Measurements from ENCODE around the gene ACTC1. TPM values are rescaled to one million over a fixed set of nuclear protein-coding genes. Genes with fewer than 3 reads are reported as not detected.

The ACTC1 gene
- total RNA-seq, 1 donor from 2014 or later = 1,126 TPM

DNA sequence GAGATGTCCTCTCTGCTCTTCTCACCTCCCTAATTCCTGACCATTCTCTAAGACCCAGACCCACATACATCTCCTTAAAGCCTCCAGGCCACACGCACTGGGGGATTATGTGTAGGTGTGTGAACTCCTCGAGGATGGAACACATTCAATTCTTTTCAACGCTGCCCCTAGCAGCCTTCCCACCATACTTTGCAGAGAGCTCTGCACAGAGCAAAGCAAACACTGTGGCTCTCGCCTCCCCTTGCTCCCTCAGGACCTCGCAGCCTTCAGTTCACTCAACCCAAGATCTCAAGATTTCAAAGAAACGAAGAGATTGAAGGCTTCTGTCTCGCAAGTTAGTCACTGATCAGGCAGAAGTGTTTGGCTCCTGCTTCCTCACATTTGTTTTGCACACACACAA is 6.0 kb downstream of the ACTC1 start:
- H3K27me3 ChIP-seq (ENCODE audit: control insufficient read depth in 3 of 3, insufficient read depth in 3 of 3, low read length in 3 of 3) = no peaks in the 10 kb centered on the region
- H3K27ac ChIP-seq (ENCODE audit: low read depth, low read length) = no peak overlapping the region
- peaks cover 5 to 29% (median 8%) of the 10 kb centered on the region in 3 donors for H3K36me3 ChIP-seq (ENCODE audit: control insufficient read depth in 3 of 3, insufficient read depth in 3 of 3, low read length in 3 of 3)
- H3K9ac ChIP-seq (ENCODE audit: low read depth in 1 of 3, low read length in 3 of 3) = no peak overlapping the region
- peaks cover 7 to 23% (median 9%) of the 10 kb centered on the region in 3 donors for H3K4me1 ChIP-seq (ENCODE audit: control insufficient read depth in 3 of 3, insufficient read depth in 3 of 3, low read length in 3 of 3)
- no peak overlapping the region for H3K4me3 ChIP-seq (ENCODE audit: low read length in 3 of 3)
- H3K9me3 ChIP-seq (ENCODE audit: control insufficient read depth in 3 of 3, low read length in 3 of 3) = no peaks in the 10 kb centered on the region

DNA sequence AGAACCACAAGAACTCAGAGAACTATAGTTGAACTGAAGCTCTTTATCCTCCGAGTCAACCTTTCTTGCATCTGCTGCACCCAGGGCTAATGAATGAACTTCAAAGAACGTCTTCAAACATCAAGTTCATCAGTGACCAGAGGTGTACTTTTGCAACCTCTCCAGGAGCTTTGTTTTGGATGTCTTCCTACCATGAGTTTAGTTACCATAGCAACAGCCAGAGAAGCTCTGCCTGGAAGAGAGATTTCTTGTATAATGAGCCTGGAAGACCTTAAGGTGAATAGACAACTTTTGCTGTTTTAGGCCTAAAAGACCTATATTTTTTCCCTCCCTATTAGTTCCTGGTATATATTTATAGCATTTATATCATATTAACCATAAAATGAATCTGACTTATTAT is 9.1 kb downstream of the ACTC1 start:
- no peak overlapping the region for H3K27ac ChIP-seq (ENCODE audit: low read depth, low read length)
- no peak overlapping the region for H3K9ac ChIP-seq (ENCODE audit: low read depth in 1 of 3, low read length in 3 of 3)
- H3K36me3 ChIP-seq (ENCODE audit: control insufficient read depth in 3 of 3, insufficient read depth in 3 of 3, low read length in 3 of 3) = peaks cover 0 to 9% (median 5%) of the 10 kb centered on the region in 3 donors
- H3K9me3 ChIP-seq (ENCODE audit: control insufficient read depth in 3 of 3, low read length in 3 of 3) = no peaks in the 10 kb centered on the region
- peaks cover 0 to 2% (median 0%) of the 10 kb centered on the region in 3 donors for H3K4me1 ChIP-seq (ENCODE audit: control insufficient read depth in 3 of 3, insufficient read depth in 3 of 3, low read length in 3 of 3)
- no peaks in the 10 kb centered on the region for H3K27me3 ChIP-seq (ENCODE audit: control insufficient read depth in 3 of 3, insufficient read depth in 3 of 3, low read length in 3 of 3)
- no peak overlapping the region for H3K4me3 ChIP-seq (ENCODE audit: low read length in 3 of 3)

DNA sequence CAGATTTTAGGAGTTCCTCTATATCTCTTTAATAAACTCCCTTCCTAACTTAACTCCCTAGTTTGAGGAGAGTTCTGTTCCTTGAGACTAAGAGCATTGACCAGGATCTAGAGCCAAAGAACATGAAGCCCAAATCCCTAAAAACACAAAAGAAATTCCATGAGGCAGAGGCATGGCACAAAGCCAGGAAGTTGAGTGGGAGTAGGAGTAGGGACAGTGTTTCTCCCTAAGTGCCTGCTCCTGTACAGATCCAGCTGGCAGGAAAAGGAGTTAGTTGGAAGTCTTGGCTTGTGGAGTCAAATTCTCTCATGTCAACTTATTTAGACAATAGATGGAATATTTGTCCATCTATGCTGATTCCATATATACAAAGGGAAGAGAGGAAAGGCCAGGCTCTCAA is 11.4 kb downstream of the ACTC1 start:
- Histone ChIP-seq H3K4me1 (ENCODE audit: control insufficient read depth in 3 of 3, insufficient read depth in 3 of 3, low read length in 3 of 3) (no peaks in the 10 kb centered on the region), H3K36me3 (ENCODE audit: control insufficient read depth in 3 of 3, insufficient read depth in 3 of 3, low read length in 3 of 3) (no peaks in the 10 kb centered on the region), H3K9ac (ENCODE audit: low read depth in 1 of 3, low read length in 3 of 3) (no peak overlapping the region), H3K9me3 (ENCODE audit: control insufficient read depth in 3 of 3, low read length in 3 of 3) (no peaks in the 10 kb centered on the region), H3K27me3 (ENCODE audit: control insufficient read depth in 3 of 3, insufficient read depth in 3 of 3, low read length in 3 of 3) (no peaks in the 10 kb centered on the region), H3K4me3 (ENCODE audit: low read length in 3 of 3) (no peak overlapping the region), H3K27ac (ENCODE audit: low read depth, low read length) (no peak overlapping the region)

DNA sequence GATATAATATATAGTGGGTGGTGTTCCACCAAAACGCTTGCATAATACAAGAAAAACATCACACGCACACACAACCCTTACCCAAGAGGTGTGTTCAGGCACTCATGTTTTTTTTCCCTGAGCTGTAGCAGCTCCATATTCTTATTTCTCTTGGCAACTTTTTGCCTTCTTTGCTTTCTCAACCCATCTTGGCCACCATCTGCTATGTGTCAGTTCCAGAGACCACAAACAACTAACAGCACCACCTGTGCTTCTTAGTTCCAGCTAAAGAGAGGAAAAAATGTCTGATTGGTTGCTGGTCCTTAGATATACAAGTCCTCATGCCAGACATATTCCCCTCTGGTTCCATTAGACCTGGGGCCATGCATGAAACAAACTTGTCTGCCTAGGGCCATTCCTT is 11.9 kb downstream of the ACTC1 start:
- H3K4me3 ChIP-seq (ENCODE audit: low read length in 3 of 3) = no peak overlapping the region
- no peaks in the 10 kb centered on the region for H3K36me3 ChIP-seq (ENCODE audit: control insufficient read depth in 3 of 3, insufficient read depth in 3 of 3, low read length in 3 of 3)
- H3K9ac ChIP-seq (ENCODE audit: low read depth in 1 of 3, low read length in 3 of 3) = no peak overlapping the region
- no peaks in the 10 kb centered on the region for H3K9me3 ChIP-seq (ENCODE audit: control insufficient read depth in 3 of 3, low read length in 3 of 3)
- H3K4me1 ChIP-seq (ENCODE audit: control insufficient read depth in 3 of 3, insufficient read depth in 3 of 3, low read length in 3 of 3) = no peaks in the 10 kb centered on the region
- no peaks in the 10 kb centered on the region for H3K27me3 ChIP-seq (ENCODE audit: control insufficient read depth in 3 of 3, insufficient read depth in 3 of 3, low read length in 3 of 3)
- H3K27ac ChIP-seq (ENCODE audit: low read depth, low read length) = no peak overlapping the region

DNA sequence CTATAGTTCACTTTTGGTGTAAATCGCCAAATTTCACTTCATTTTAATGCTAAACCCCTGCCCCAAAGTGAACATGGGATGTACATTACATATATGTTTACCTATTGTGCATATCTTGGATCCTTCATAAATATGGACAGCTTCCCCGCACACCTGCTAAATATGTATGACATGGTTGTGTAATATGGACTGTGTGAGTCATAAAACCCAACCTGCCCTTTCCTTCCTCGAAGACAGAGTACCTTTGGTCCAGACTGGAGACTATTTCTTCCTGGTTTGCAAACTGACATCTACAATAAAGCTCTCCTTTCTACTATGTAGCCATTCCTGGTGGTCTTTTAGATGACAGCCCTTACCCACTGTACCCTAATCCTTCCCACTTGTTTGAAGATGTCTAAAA is 12.4 kb downstream of the ACTC1 start:
- Histone ChIP-seq H3K4me1 (ENCODE audit: control insufficient read depth in 3 of 3, insufficient read depth in 3 of 3, low read length in 3 of 3) (no peaks in the 10 kb centered on the region), H3K9me3 (ENCODE audit: control insufficient read depth in 3 of 3, low read length in 3 of 3) (no peaks in the 10 kb centered on the region), H3K36me3 (ENCODE audit: control insufficient read depth in 3 of 3, insufficient read depth in 3 of 3, low read length in 3 of 3) (no peaks in the 10 kb centered on the region), H3K9ac (ENCODE audit: low read depth in 1 of 3, low read length in 3 of 3) (no peak overlapping the region), H3K27ac (ENCODE audit: low read depth, low read length) (no peak overlapping the region), H3K4me3 (ENCODE audit: low read length in 3 of 3) (no peak overlapping the region), H3K27me3 (ENCODE audit: control insufficient read depth in 3 of 3, insufficient read depth in 3 of 3, low read length in 3 of 3) (no peaks in the 10 kb centered on the region)

DNA sequence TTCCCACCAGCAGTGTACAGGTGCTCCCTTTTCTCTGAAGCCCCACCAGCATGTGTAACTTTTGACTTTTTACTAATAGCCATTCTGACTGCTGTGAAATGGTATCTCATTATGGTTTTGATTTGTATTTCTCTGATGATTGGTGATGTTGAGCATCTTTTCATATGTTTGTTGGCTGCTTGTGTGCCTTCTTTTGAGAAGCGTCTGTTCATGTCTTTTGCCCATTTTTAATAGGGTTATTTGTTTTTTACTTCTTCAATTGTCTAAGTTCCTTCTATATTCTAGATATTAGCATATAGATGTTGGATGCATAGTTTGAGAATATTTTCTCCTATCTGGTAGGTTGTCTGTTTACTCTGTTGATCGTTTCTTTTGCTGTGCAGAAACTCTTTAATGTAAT is 14.6 kb downstream of the ACTC1 start:
- Histone ChIP-seq H3K27ac (ENCODE audit: low read depth, low read length) (no peak overlapping the region), H3K36me3 (ENCODE audit: control insufficient read depth in 3 of 3, insufficient read depth in 3 of 3, low read length in 3 of 3) (no peaks in the 10 kb centered on the region)

DNA sequence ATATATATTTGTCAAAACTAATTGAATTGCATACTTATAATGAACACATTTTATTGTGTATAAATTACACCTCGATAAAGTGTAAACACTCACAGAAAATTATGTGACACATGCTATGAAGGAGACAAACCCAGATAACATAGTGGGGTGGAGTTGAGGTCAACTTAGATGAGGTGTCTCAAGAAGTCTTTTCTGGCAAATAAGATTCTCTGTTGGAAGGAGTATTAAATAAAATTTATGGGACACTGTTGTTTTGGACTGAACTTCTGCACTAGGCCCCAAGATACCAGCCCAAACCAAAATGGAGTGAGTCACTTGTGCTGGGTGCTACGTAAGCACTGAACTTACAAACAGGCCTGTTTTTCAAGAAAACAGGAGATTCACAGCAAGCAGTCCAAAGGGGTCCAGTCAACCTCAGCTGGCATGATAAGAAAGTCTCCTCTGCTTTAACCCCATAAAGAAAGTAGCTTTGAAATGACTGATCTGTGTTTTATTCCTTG is 18.7 kb downstream of the ACTC1 start:
- H3K27ac ChIP-seq (ENCODE audit: low read depth, low read length) = no peak overlapping the region
- H3K36me3 ChIP-seq (ENCODE audit: control insufficient read depth in 3 of 3, insufficient read depth in 3 of 3, low read length in 3 of 3) = no peaks in the 10 kb centered on the region
- peaks cover 0 to 4% (median 0%) of the 10 kb centered on the region in 3 donors for H3K27me3 ChIP-seq (ENCODE audit: control insufficient read depth in 3 of 3, insufficient read depth in 3 of 3, low read length in 3 of 3)
- H3K9me3 ChIP-seq (ENCODE audit: control insufficient read depth in 3 of 3, low read length in 3 of 3) = no peaks in the 10 kb centered on the region
- no peak overlapping the region for H3K9ac ChIP-seq (ENCODE audit: low read depth in 1 of 3, low read length in 3 of 3)
- no peaks in the 10 kb centered on the region for H3K4me1 ChIP-seq (ENCODE audit: control insufficient read depth in 3 of 3, insufficient read depth in 3 of 3, low read length in 3 of 3)
- H3K4me3 ChIP-seq (ENCODE audit: low read length in 3 of 3) = no peak overlapping the region

More for the DNA sequence above, 14.6 kb downstream of the ACTC1 start:
- no peak overlapping the region for H3K9ac ChIP-seq (ENCODE audit: low read depth in 1 of 3, low read length in 3 of 3)
- no peak overlapping the region for H3K4me3 ChIP-seq (ENCODE audit: low read length in 3 of 3)
- no peaks in the 10 kb centered on the region for H3K4me1 ChIP-seq (ENCODE audit: control insufficient read depth in 3 of 3, insufficient read depth in 3 of 3, low read length in 3 of 3)
- no peaks in the 10 kb centered on the region for H3K27me3 ChIP-seq (ENCODE audit: control insufficient read depth in 3 of 3, insufficient read depth in 3 of 3, low read length in 3 of 3)
- no peaks in the 10 kb centered on the region for H3K9me3 ChIP-seq (ENCODE audit: control insufficient read depth in 3 of 3, low read length in 3 of 3)

DNA sequence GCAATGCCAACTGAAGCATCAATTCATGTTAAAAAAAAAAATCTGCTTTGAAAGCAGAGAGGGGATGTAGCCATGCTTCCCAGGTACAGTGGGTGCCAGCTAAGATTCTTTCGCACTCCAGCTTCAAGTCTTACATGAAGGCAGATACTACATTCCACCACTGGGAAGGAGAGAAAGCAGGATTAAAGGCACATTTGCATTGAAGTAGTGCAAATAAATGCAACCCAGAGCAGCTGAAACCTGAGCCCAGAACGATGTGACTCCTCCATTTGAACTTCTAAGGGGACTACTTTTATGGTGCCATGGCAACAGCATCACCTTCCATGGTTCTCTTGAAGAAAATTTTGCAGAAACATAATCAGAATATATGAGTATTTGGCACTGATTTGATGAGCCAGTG is 21.4 kb downstream of the ACTC1 start:
- Histone ChIP-seq H3K4me1 (ENCODE audit: control insufficient read depth in 3 of 3, insufficient read depth in 3 of 3, low read length in 3 of 3) (peaks cover 0 to 5% (median 0%) of the 10 kb centered on the region in 3 donors), H3K4me3 (ENCODE audit: low read length in 3 of 3) (no peak overlapping the region), H3K36me3 (ENCODE audit: control insufficient read depth in 3 of 3, insufficient read depth in 3 of 3, low read length in 3 of 3) (no peaks in the 10 kb centered on the region), H3K9me3 (ENCODE audit: control insufficient read depth in 3 of 3, low read length in 3 of 3) (no peaks in the 10 kb centered on the region), H3K9ac (ENCODE audit: low read depth in 1 of 3, low read length in 3 of 3) (no peak overlapping the region), H3K27me3 (ENCODE audit: control insufficient read depth in 3 of 3, insufficient read depth in 3 of 3, low read length in 3 of 3) (peaks cover 0 to 4% (median 0%) of the 10 kb centered on the region in 3 donors), H3K27ac (ENCODE audit: low read depth, low read length) (no peak overlapping the region)

DNA sequence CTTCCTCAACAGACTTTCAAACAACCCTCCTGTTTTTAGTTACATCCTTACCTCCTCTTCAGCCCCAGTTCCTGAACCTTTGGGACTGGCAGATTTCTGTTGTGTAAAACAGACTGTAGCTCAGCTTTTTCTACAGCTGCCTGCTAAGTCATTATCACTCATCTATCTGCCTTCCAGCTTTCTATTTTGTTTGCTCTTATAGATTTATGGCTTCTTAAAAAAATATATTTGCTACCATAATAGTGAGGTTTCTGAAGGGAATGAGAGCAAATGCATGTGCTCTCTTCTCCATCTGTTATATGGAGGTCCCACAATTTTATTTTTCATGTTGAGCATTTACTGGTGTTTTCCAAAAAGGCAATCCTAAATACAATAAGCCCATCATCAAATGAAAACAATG is 22.3 kb downstream of the ACTC1 start:
- Histone ChIP-seq H3K27me3 (ENCODE audit: control insufficient read depth in 3 of 3, insufficient read depth in 3 of 3, low read length in 3 of 3) (peaks cover 0 to 4% (median 0%) of the 10 kb centered on the region in 3 donors), H3K4me3 (ENCODE audit: low read length in 3 of 3) (no peak overlapping the region), H3K27ac (ENCODE audit: low read depth, low read length) (no peak overlapping the region), H3K9ac (ENCODE audit: low read depth in 1 of 3, low read length in 3 of 3) (no peak overlapping the region), H3K36me3 (ENCODE audit: control insufficient read depth in 3 of 3, insufficient read depth in 3 of 3, low read length in 3 of 3) (no peaks in the 10 kb centered on the region), H3K4me1 (ENCODE audit: control insufficient read depth in 3 of 3, insufficient read depth in 3 of 3, low read length in 3 of 3) (peaks cover 0 to 5% (median 0%) of the 10 kb centered on the region in 3 donors), H3K9me3 (ENCODE audit: control insufficient read depth in 3 of 3, low read length in 3 of 3) (no peaks in the 10 kb centered on the region)

DNA sequence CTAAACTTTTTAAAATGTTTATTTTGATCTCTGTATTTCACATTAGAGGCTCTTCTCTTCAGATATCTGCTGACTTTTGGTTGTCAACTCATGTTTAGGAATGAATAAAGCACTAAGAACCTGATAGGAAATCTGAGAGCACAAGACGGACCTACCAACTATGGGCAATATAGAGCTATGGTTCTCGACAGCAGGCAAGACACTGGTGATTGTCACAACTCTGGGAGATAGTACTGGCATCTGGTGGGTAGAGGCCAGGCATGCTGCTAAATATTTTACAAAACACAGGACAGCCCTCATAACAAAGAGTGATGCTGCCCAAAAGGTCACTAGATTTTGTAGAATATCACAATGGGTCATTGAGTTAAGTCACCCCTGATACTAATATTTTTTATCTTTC is 23.0 kb downstream of the ACTC1 start:
- H3K9ac ChIP-seq (ENCODE audit: low read depth in 1 of 3, low read length in 3 of 3) = no peak overlapping the region
- H3K27ac ChIP-seq (ENCODE audit: low read depth, low read length) = no peak overlapping the region
- peaks cover 0 to 4% (median 0%) of the 10 kb centered on the region in 3 donors for H3K27me3 ChIP-seq (ENCODE audit: control insufficient read depth in 3 of 3, insufficient read depth in 3 of 3, low read length in 3 of 3)
- H3K9me3 ChIP-seq (ENCODE audit: control insufficient read depth in 3 of 3, low read length in 3 of 3) = no peaks in the 10 kb centered on the region
- peaks cover 0 to 5% (median 0%) of the 10 kb centered on the region in 3 donors for H3K4me1 ChIP-seq (ENCODE audit: control insufficient read depth in 3 of 3, insufficient read depth in 3 of 3, low read length in 3 of 3)
- no peaks in the 10 kb centered on the region for H3K36me3 ChIP-seq (ENCODE audit: control insufficient read depth in 3 of 3, insufficient read depth in 3 of 3, low read length in 3 of 3)
- H3K4me3 ChIP-seq (ENCODE audit: low read length in 3 of 3) = no peak overlapping the region

Measured in skeletal muscle tissue (tissue), 4 donors.